ENCODE measurements around the gene WFDC10B. TPM values are rescaled to one million over a fixed set of nuclear protein-coding genes. Genes with fewer than 3 reads are reported as not detected.

The WFDC10B gene
- total RNA-seq: not detected in 2 replicates

GRCh38 chr20:45704969-45705637 lies at the start of gene WFDC10B:
Gene WFDC10B (minus strand): TSS chr20:45705019. CDS start chr20:45685992, 19,027 bp downstream.

GRCh38 chr20:45722047-45722446 lies 17.2 kb upstream of the WFDC10B start, which contains the start of gene SPINT4:
Gene SPINT4 (plus strand): TSS chr20:45722347. CDS start chr20:45722368, 21 bp downstream.

GRCh38 chr20:45701873-45702272 lies 2.9 kb downstream of the WFDC10B start, which contains the start of gene WFDC13:
Gene WFDC13 (plus strand): TSS chr20:45702038. CDS start chr20:45702124, 86 bp downstream.

DNA sequence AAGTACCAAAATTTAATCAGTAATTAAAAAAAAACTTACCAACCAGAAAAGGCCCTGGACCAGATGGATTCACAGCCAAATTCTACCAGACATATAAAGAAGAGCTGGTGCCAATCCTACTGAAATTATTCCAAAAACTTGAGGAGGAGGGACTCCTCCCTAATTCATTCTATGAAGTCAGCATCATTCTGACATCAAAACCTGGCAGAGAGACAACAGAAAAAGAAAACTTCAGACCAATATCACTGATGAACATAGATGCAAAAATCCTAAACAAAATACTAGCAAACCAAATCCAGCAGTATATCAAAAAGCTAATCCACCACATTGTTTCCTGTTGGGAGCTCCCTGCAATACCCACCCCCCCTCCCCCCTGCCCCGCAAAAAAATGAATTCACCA lies 34.7 kb downstream of the WFDC10B start, which contains the start of gene WFDC11:
TSS of gene WFDC11 (minus strand) at position 101 of the 400 bp plus-strand sequence. CDS start 19,639 bp downstream, outside the sequence.

Other genes starting within 250 kb of the WFDC10B start
- not detected in 2 replicates for gene WFDC2, start 235.3 kb downstream of the WFDC10B start, total RNA-seq
- not detected in 2 replicates for gene SPINT3, start 189.4 kb downstream of the WFDC10B start, total RNA-seq
- not detected in 2 replicates for gene WFDC6, start 165.5 kb downstream of the WFDC10B start, total RNA-seq
- not detected in 2 replicates for gene EPPIN, start 157.6 kb downstream of the WFDC10B start, total RNA-seq
- gene WFDC8, start 125.7 kb downstream of the WFDC10B start, total RNA-seq: not detected in 2 replicates
- gene WFDC10A, start 75.3 kb downstream of the WFDC10B start, total RNA-seq: not detected in 2 replicates
- not detected in 2 replicates for gene WFDC9, start 73.7 kb downstream of the WFDC10B start, total RNA-seq
- not detected in 2 replicates for gene WFDC11, start 34.8 kb downstream of the WFDC10B start, total RNA-seq
- gene WFDC13, start 3.0 kb downstream of the WFDC10B start, total RNA-seq: not detected in 2 replicates
- gene SPINT4, start 17.3 kb upstream of the WFDC10B start, total RNA-seq: not detected in 2 replicates
- 3.7 TPM in 1 of 2 replicates, not detected in the other for gene WFDC3, start 86.9 kb upstream of the WFDC10B start, total RNA-seq
- 30.2 and 32.6 TPM in 2 replicates for gene DNTTIP1, start 86.9 kb upstream of the WFDC10B start, total RNA-seq
- gene UBE2C, start 107.6 kb upstream of the WFDC10B start, total RNA-seq: 108 and 126 TPM in 2 replicates
- not detected in 2 replicates for gene TNNC2, start 122.3 kb upstream of the WFDC10B start, total RNA-seq
- gene SNX21, start 128.8 kb upstream of the WFDC10B start, total RNA-seq: 11.6 and 27.0 TPM in 2 replicates
- gene ACOT8, start 152.4 kb upstream of the WFDC10B start, total RNA-seq: 37.2 and 57.0 TPM in 2 replicates
- gene ZSWIM3, start 152.6 kb upstream of the WFDC10B start, total RNA-seq: 3.3 and 4.1 TPM in 2 replicates
- gene ZSWIM1, start 176.2 kb upstream of the WFDC10B start, total RNA-seq: 9.1 and 11.7 TPM in 2 replicates
- gene SPATA25, start 182.6 kb upstream of the WFDC10B start, total RNA-seq: 1.3 TPM in 1 of 2 replicates, not detected in the other
- 2.2 and 2.3 TPM in 2 replicates for gene NEURL2, start 186.2 kb upstream of the WFDC10B start, total RNA-seq
- 129 and 130 TPM in 2 replicates for gene CTSA, start 186.3 kb upstream of the WFDC10B start, total RNA-seq
- 6.3 and 11.5 TPM in 2 replicates for gene PLTP, start 207.1 kb upstream of the WFDC10B start, total RNA-seq
- gene PCIF1, start 229.7 kb upstream of the WFDC10B start, total RNA-seq: 16.1 and 20.9 TPM in 2 replicates

Measured in mammary microvascular endothelial cell (primary cell).